ENCODE data around the gene DKK2. TPM values are rescaled to one million over a fixed set of nuclear protein-coding genes. Genes with fewer than 3 reads are reported as not detected.

Gene DKK2
- total RNA-seq, 1 donor from 2014 or later = not detected

- DNase-seq = no peak
- H3K36me3 Mint-ChIP-seq (ENCODE audit: unreplicated experiment) = no peaks in the 10 kb centered on the region
- no peak overlapping the region for H3K27ac Mint-ChIP-seq (ENCODE audit: unreplicated experiment)
- H3K4me3 Mint-ChIP-seq (ENCODE audit: unreplicated experiment) = no peak overlapping the region
- no peaks in the 10 kb centered on the region for H3K4me1 Mint-ChIP-seq (ENCODE audit: low read depth, unreplicated experiment)
- no peaks in the 10 kb centered on the region for H3K27me3 Mint-ChIP-seq (ENCODE audit: unreplicated experiment)
- TF ChIP-seq CTCF (IDR thresholded peaks at IDR 0.05; ENCODE audit: partially characterized antibody, unreplicated experiment) = no peak
- no peaks in the 10 kb centered on the region for H3K9me3 Mint-ChIP-seq (ENCODE audit: unreplicated experiment)
Measured at GRCh38 chr4:106892786-106893185, 143.3 kb downstream of the DKK2 start.

GRCh38 chr4:106875340-106875739 is 160.8 kb downstream of the DKK2 start:
- Mint-ChIP-seq H3K4me3 (ENCODE audit: unreplicated experiment) (no peak overlapping the region), H3K27me3 (ENCODE audit: unreplicated experiment) (no peaks in the 10 kb centered on the region), H3K9me3 (ENCODE audit: unreplicated experiment) (no peaks in the 10 kb centered on the region), H3K4me1 (ENCODE audit: low read depth, unreplicated experiment) (no peaks in the 10 kb centered on the region), H3K36me3 (ENCODE audit: unreplicated experiment) (no peaks in the 10 kb centered on the region), H3K27ac (ENCODE audit: unreplicated experiment) (no peak overlapping the region)
- peak; percentile 11 for DNase-seq
- no peak for TF ChIP-seq CTCF (IDR thresholded peaks at IDR 0.05; ENCODE audit: partially characterized antibody, unreplicated experiment)

Data from glutamatergic neuron (in vitro differentiated cells).